HFFc6 (cell line): ENCODE results near the gene TSPAN15. TPM values are rescaled to one million over a fixed set of nuclear protein-coding genes. Genes with fewer than 3 reads are reported as not detected.

Experiments
- DNase-seq: peaks from one replicate; pipeline ENCODE4 v3.0.0-alpha.2; 2018
- H3K27ac Mint-ChIP-seq: 2 replicates; pipeline ENCODE4 v1.8.0; 2020; ENCODE audit warnings: mild to moderate bottlenecking, mixed read lengths
- H3K27me3 Mint-ChIP-seq: 2 replicates; pipeline ENCODE4 v1.8.0; 2021; ENCODE audit warnings: mild to moderate bottlenecking, moderate library complexity, mixed read lengths; ENCODE audit not compliant: insufficient read depth
- H3K36me3 Mint-ChIP-seq: 2 replicates; pipeline ENCODE4 v1.8.0; 2021; ENCODE audit warnings: low read depth, mixed read lengths
- H3K4me1 Mint-ChIP-seq: 2 replicates; pipeline ENCODE4 v1.8.0; 2020; ENCODE audit warnings: low read depth, mixed read lengths
- H3K4me3 Mint-ChIP-seq: 2 replicates; pipeline ENCODE4 v1.8.0; 2020; ENCODE audit warnings: mild to moderate bottlenecking, moderate library complexity, mixed read lengths
- H3K9me3 Mint-ChIP-seq: 2 replicates; pipeline ENCODE4 v1.8.0; 2020; ENCODE audit warnings: mild to moderate bottlenecking, mixed read lengths
- total RNA-seq, 6 experiments: library from RNA; stranded (reverse); fragmentation: NEBNext Ultra II Directional; extraction: Animal tissue kit (Norgen Biotek cat#: 25700); gene quantifications; 2 replicates in 1 of 6; 3 replicates in 5 of 6; pipeline ENCODE4 v1.2.3, GENCODE V29; 2021
- TF ChIP-seq, protein P1 (sequence below): fragments of 200-600 bp; sonication (generic); IDR thresholded peaks from 2 replicates; pipeline ENCODE4 v1.5.0; 2021; ENCODE audit warnings: antibody characterized with exemption, mild to moderate bottlenecking

Gene TSPAN15
- total RNA-seq, 6 experiments from 2014 or later: 1.8 to 4.0 (median 2.1) TPM

DNA sequence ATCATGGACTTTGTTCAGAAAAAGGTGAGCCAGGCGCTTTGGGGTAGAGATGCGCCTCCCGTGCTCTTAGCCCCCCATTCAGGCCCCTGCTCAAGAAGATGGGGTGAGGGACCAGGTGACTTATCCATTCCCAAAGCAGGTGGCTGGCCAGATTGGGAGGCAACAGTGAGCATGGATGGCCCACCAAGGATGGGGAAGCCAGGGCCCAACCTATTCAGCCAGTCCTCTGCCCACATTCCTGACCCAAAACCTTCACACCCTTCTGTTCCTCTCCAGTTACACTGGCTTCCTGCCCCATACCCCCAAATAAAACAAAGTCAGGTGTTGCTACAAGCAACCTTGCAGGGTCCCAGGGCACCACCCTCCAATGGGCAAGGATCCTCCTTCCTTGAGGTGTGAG is 44.4 kb downstream of the TSPAN15 start:
- peaks cover 18% of the 10 kb centered on the region for H3K4me1 Mint-ChIP-seq
- no peak overlapping the region for H3K4me3 Mint-ChIP-seq
- TF ChIP-seq, protein P1, sequence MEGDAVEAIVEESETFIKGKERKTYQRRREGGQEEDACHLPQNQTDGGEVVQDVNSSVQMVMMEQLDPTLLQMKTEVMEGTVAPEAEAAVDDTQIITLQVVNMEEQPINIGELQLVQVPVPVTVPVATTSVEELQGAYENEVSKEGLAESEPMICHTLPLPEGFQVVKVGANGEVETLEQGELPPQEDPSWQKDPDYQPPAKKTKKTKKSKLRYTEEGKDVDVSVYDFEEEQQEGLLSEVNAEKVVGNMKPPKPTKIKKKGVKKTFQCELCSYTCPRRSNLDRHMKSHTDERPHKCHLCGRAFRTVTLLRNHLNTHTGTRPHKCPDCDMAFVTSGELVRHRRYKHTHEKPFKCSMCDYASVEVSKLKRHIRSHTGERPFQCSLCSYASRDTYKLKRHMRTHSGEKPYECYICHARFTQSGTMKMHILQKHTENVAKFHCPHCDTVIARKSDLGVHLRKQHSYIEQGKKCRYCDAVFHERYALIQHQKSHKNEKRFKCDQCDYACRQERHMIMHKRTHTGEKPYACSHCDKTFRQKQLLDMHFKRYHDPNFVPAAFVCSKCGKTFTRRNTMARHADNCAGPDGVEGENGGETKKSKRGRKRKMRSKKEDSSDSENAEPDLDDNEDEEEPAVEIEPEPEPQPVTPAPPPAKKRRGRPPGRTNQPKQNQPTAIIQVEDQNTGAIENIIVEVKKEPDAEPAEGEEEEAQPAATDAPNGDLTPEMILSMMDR: no peak
- H3K9me3 Mint-ChIP-seq: no peaks in the 10 kb centered on the region
- no peak for DNase-seq
- H3K27me3 Mint-ChIP-seq: peaks cover 8% of the 10 kb centered on the region
- H3K36me3 Mint-ChIP-seq: no peaks in the 10 kb centered on the region
- no peak overlapping the region for H3K27ac Mint-ChIP-seq

DNA sequence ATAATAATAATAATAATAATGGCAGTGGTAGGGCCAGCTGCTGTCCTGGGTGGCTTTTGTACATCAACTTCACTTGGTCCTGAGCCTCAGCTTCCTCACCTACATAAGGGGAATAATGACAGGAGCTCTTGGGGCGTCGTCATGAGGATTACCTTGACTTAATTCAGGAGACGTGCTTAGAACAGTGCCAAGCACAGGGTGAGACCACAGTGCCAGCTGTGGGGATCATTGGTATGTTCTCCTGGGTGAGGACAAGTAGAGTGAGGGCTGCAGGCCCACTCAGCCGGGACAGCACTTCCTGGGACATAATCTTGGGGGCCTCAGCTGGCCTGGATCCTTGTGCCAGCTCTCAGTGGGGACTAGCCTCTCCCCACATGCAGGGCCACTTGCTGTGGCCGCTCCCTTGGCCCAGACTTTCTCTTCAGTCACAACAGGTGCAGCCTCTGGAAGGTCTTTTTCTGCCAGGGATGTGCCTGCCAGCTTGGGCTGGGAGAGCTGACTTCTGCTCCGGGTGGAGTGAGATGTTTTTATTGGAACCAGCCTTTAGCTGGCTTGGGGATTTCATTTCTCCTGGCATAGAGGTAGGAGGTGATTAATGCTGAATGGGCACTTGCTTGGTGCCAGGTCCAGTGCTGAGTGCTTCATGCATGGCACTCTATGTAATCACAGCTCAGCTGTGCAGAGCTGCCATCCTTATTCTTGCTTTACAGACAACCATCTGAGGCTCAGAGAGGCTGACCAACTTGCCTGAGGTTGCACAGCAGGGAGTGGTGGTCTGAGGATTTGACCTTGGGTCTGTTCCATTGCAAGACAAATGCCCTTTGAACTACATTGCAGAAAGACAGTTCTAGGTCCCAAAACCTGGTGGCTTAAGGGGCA is 45.3 kb downstream of the TSPAN15 start:
- no peaks in the 10 kb centered on the region for H3K36me3 Mint-ChIP-seq
- TF ChIP-seq, protein P1: no peak
- DNase-seq: no peak
- peaks cover 8% of the 10 kb centered on the region for H3K27me3 Mint-ChIP-seq
- no peak overlapping the region for H3K4me3 Mint-ChIP-seq
- H3K27ac Mint-ChIP-seq: no peak overlapping the region
- peaks cover 18% of the 10 kb centered on the region for H3K4me1 Mint-ChIP-seq
- no peaks in the 10 kb centered on the region for H3K9me3 Mint-ChIP-seq

DNA sequence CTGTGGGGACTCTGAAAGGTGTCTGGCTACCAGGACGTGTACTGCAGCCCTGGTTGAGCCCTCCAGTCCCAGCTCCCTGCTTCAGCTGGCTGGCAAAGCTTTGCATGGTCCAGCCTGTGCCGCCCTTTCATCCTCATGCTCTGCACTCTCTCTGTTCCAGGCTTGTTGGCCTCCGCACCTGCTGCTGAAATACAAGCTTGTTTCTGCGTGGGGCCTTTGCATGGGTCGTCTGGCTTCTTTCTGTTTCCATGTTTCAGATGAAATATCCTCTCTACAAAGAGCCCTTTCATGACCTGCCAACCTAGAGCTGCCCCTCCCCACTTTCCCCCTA is 45.9 kb downstream of the TSPAN15 start:
- H3K4me3 Mint-ChIP-seq: no peak overlapping the region
- TF ChIP-seq, protein P1: no peak
- peaks cover 8% of the 10 kb centered on the region for H3K27me3 Mint-ChIP-seq
- no peak for DNase-seq
- H3K9me3 Mint-ChIP-seq: no peaks in the 10 kb centered on the region
- H3K27ac Mint-ChIP-seq: no peak overlapping the region
- no peaks in the 10 kb centered on the region for H3K36me3 Mint-ChIP-seq
- peaks cover 18% of the 10 kb centered on the region for H3K4me1 Mint-ChIP-seq

DNA sequence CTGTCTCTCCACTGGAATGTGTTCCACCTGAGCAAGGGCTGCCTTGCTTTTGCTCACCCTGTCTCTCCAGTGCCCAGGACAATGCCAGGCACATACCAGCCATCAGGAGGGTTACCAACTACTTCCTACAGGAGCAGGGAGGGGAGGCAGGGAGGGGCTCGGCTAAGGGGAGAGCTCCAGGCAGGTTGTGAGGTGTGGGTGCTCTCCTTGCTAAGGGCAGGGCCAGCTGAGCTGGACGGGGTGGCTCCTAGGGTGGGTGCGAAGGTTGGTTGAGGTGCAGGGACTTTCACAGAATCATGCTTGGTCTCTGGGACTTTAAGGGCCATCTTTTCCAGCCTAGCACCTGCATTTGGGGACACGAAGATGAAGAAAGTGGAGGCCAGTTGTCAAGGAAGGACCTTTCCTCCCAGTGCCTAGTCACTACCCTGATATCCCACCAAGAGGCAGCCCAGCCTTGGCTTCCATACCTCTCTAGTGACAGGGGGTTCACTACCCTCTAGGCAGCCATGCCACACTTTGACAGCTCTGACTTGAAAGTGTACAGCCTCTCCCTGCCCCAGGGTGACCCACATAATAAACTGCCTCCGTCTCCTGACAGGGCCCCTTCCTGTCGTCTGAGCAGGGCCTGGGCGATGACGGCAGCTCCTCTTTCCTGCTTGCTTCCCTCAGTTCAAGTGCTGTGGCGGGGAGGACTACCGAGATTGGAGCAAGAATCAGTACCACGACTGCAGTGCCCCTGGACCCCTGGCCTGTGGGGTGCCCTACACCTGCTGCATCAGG is 46.5 kb downstream of the TSPAN15 start:
- Mint-ChIP-seq H3K9me3 (no peaks in the 10 kb centered on the region), H3K4me1 (peaks cover 18% of the 10 kb centered on the region), H3K27me3 (peaks cover 6% of the 10 kb centered on the region), H3K36me3 (no peaks in the 10 kb centered on the region), H3K4me3 (no peak overlapping the region), H3K27ac (no peak overlapping the region)
- DNase-seq: no peak
- TF ChIP-seq, protein P1: no peak

DNA sequence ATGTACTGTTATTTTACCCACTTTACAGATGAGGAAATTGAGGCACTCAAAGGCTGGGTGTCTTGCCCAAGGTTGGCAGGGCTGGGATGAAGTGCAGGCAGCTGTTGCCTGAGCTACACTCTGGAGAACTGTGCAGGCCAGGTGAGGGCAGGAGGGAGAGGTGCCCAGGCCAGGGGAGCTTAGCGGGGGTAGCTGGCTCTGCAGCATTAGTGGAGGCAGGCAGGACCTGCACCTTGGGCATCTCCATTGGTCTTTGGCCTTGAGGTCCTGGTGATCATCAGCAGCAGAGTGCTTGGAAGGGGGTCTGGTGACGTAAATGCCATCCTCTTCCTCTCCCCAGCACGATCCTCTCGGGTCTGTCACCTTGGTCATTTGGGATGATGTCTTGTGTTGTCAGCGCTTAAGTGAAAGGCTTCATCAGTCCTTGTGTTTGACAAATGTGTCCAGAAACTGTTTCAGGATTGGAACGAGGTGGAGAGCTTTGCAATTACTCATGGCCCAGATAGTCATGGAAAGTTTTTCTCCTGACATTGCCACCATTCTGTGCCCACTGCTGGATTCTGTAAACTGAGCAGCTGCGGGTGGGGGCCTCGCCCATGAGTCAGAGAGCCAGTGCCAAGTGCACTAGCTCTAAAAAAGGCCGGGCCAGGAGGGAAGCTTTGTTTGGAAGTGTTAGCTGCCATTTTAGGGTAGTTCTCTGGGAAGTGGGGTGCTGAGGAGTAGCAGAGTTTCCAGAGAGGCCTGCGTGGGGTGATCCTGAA is 47.6 kb downstream of the TSPAN15 start:
- Mint-ChIP-seq H3K9me3 (no peaks in the 10 kb centered on the region), H3K4me3 (no peak overlapping the region), H3K36me3 (no peaks in the 10 kb centered on the region), H3K27me3 (peaks cover 6% of the 10 kb centered on the region), H3K4me1 (peaks cover 18% of the 10 kb centered on the region), H3K27ac (no peak overlapping the region)
- TF ChIP-seq, protein P1: no peak
- peak; percentile 16 for DNase-seq
